Kidney glomerular epithelial cell (primary cell): Measurements from ENCODE around the gene NUP107.
"Not testable (repeated sequence)": the region's sequence is repeated elsewhere in the genome, so short reads cannot be mapped to it uniquely, and the experiment has no call there.

Source experiments
- DNase-seq: peaks from one replicate; lab custom pipeline; 2025; lab: John Stamatoyannopoulos, UW

The NUP107 gene

DNA sequence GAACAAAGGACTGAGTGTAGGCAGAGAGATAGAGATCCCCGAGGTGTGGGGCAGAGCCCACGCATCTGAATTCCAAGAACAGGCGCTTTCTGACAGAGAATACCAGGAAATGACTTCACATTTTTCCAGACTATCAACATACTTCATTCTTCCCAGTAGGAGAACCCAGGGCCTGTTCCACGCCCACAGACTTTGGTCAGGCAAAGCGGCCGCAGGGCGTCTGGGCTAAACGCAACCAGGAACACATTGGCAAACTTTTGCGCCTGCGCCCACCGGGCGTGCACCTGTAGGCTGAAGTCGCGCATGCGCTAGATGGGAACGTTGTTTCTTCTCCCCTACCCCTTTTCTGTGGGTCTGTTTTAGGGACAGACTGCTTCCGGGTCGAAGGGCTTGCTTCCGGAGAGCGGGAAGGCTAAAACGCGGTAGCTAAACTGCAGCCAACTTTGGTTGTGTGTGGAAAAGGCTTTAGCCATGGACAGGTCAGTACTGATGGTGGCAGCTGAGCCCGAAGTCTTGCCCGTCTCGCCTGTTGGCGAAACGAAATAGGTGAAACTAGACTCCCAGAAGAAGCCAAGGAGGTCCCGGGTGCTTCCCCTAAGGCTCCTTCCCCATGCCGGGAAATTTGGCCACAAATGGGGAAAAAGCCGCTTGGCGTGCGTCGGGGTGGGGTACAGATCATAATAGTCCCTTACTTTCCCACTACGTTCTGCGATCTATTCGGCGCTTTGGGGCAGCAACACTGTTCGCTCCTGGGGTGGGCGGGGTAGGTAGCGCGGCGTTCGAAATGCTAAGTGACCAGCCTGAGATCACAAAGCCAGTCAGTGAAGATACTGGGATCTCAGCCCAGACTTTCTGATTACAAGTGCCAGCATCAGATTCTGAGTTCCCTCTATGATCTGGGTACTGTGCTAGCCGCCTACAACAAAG, at the start of gene NUP107:
TSS of gene NUP107 (plus strand) at position 384 of the 927 bp plus-strand sequence. CDS start at position 472, 88 bp downstream.
- DNase-seq = peak; percentile 99

GRCh38 chr12:68637439-68637838, 49.3 kb upstream of the NUP107 start:
- not testable (repeated sequence) for DNase-seq

DNA sequence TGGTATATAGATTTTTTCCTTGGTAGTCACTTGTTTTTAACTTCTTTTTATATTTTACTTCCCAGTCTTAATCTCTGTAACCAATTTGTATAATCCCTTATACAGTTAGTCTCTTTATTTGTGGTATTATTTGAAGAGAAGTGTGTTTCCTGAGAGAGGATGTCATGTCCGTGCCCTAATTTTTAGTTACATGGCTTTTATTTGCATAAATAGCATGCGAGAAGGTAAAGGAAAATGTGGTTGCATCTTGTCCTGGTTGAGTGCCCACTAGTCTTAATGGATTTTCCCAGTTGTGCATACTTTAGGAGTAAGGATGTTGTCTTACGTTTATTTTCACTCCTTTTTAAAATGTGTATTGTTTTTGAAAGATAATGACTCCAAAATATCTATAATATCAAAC, 48.6 kb upstream of the NUP107 start:
- DNase-seq = no peak

DNA sequence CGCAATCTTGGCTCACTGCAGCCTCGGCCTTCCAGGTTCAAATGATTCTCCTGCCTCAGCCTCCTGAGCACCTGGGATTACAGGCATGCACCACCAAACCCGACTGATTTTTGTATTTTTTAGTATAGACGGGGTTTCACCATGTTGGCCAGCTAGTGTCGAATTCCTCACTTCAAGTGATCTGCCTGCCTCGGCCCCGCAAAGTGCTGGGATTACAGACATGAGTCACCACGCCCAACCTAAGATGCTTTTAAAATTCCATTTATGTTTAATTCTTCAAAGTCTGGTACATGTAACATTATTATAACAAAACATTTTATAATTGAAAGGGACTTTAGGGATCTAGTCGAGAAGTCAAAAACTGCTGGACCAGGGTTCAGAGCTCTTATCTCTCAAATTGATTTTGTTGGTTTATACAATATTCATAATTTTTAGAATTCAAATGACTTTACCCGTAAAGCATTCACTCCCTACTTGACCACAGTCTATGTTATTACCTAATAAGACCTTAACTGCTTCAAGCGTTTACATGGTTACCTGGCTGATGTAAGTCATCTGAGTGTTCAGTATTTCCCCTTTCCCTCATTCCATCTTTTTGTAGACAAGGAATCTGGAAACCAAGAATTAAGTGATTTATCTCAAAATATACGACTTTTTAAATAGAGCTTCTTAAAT, 47.9 kb upstream of the NUP107 start:
- no peak for DNase-seq

DNA sequence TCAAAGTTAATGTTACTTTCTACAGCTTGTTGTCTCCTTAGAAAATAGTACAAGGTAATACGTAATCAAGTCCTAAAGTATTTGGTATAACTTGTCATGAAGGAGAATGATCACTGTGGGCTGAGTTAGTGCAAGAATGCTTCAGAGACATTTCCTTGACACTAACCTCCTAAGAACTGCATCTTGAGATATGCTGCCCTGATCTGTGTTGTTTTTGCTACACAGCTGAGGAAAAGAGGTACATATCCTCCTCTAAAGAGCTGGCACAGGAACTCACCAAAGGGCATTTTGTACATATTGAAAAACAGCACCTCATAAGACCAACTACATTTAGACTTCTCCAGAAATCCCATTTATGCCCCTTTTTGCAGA, 47.4 kb upstream of the NUP107 start:
- DNase-seq = no peak

GRCh38 chr12:68641138-68641537, 45.6 kb upstream of the NUP107 start:
- DNase-seq = no peak

GRCh38 chr12:68646484-68646883, 40.3 kb upstream of the NUP107 start:
- no peak for DNase-seq

DNA sequence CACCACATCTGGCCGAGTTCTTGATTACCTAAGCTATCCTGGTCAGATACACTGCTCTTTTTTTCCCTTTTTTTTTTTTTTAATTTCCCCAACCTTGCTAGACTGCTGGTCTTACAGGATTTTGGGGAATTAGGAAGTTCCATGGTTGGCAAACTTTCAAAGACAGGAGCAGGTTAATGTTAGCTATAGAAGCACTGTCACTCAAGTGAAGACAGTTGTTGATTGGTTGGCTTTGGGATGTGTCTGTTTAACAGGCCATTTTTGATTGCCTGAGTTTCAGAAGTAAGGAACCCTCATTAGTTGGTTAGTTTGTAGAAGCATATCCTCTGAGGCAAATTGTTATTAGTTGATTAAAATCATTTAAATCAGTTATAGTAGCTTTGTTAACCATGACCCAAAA, 39.3 kb upstream of the NUP107 start:
- no peak for DNase-seq

GRCh38 chr12:68648179-68648578, 38.6 kb upstream of the NUP107 start:
- DNase-seq = no peak

GRCh38 chr12:68665016-68665569, 21.7 kb upstream of the NUP107 start:
- no peak for DNase-seq

DNA sequence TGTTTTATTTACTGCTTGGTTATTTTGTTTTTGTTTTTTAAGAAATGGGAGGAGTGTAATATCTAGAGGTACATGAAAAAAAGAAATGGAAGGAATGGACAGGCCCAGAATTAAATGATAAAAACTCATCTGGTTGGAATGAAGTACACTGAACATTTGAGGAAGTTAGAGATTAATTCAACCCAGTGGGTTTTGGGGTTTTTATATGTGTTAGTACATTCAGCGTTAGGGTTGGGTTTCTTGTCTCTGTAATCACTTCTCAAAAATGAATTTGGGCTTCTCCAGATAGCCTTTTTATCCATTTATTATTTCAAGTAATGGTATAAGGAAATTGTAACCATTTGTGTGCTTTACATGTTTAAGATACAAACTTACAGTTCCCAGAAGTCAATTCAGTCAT, 19.5 kb upstream of the NUP107 start:
- no peak for DNase-seq

GRCh38 chr12:68667896-68668295, 18.9 kb upstream of the NUP107 start:
- DNase-seq = no peak

DNA sequence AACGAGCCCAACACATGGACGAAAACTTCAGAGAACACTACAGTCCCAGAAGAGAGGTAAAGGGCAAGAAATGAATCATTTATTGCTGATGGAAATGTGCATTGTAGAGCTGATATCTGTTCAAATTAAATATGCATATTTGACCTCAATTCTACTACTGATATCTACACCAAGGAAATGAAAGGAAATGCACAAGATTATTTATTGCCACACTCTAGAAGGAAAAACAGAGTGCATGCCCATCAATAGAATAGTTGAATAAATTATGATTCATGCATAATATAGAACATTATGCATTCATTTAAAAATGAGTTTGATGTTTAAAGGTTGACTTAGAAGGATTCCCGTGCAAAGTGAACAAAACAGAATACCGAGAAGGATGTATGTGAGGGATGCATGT, 15.6 kb upstream of the NUP107 start:
- no peak for DNase-seq

GRCh38 chr12:68673788-68674187, 13.0 kb upstream of the NUP107 start:
- no peak for DNase-seq

- DNase-seq = no peak
Measured at GRCh38 chr12:68674376-68674775, 12.4 kb upstream of the NUP107 start.

- DNase-seq = no peak
Measured at GRCh38 chr12:68675101-68675842, 11.5 kb upstream of the NUP107 start.

DNA sequence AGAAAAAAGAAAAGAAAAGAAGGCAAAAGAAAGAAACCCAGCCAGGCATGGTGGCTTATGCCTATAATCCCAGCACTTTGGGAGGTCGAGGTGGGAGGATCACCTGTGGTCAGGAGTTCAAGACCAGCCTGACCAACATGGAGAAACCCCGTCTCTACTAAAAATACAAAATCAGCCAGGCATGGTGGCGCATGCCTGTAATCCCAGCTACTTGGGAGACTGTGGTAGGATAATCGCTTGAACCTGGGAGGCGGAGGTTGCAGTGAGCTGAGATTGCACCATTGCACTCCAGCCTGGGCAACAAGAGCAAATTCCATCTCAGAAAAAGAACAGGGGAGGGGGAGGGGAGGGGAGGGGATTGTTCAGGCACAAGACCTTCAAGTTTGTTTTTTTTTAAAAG, 9.9 kb upstream of the NUP107 start:
- not testable (repeated sequence) for DNase-seq

DNA sequence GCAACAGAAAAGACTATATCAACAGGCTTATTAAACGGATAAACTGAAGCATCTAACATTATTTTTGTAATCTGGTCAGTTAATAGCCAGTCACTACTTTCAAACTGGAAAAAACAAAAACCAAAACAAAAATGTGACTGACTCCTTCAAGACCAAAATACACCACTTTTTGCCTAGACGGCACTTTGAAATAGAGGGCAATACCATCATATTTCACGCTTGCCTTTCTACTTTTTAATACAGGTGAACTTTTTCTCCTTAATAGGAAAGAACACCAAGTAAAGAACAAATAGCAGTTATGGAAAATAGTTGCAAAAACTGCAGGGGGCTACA, 550 bp upstream of the NUP107 start:
- DNase-seq = no peak

GRCh38 chr12:68695454-68695853, 8.7 kb downstream of the NUP107 start:
- no peak for DNase-seq

GRCh38 chr12:68699486-68699885, 12.7 kb downstream of the NUP107 start:
- DNase-seq = no peak

- DNase-seq = no peak
Measured at GRCh38 chr12:68727776-68728175, 41.0 kb downstream of the NUP107 start.

DNA sequence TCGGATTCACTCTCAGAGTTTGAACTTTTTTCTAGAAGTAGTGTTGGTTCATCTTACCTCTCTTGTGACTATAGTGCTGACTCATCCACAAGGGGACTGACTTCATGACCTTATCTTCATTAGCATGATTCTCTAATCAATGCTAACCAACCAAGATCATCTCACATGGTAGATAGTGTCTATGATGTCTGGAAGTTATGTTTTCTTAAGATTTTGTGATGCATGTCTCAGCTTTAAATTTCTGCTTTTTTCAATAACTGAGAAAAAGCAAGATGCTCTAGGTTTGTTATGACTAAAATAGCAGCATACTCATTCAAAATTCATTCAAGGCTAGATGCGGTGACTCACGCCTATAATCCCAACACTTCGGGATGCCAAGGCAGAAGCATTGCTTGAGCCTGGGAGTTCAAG, 46.9 kb downstream of the NUP107 start:
- DNase-seq = no peak
